ENCODE results near the gene CYFIP2. TPM values are rescaled to one million over a fixed set of nuclear protein-coding genes. Genes with fewer than 3 reads are reported as not detected.

The CYFIP2 gene
- total and polyA plus RNA-seq, 2 experiments from 2014 or later, result 2.2 to 5.9 TPM

DNA sequence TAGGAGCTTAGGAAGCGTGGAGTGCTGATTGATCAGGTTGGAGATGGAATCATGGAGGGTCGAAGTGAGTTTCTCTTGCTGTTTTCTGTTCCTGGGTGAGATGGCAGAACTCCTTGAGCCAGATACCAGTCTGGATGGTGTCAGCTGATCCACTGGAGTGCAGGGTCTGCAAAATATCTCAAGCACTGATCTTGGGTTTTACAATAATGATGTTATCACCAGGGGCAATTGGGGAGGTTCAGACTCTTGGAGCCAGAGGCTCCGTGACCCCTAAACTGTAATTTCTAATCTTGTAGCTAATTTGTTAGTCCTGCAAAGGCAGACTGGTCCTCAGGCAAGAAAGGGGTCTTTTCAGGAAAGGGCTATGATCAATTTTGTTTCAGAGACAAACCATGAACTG is 114.1 kb downstream of the CYFIP2 start:
- Histone ChIP-seq H3K9me2 (ENCODE audit: insufficient read depth) (no peaks in the 10 kb centered on the region), H3K4me3 (no peak overlapping the region), H3K4me1 (ENCODE audit: insufficient read depth) (peaks cover 14% of the 10 kb centered on the region), H3K4me2 (ENCODE audit: unreplicated experiment) (no peak overlapping the region), H3K27me3 (replicated peaks; ENCODE audit: insufficient read depth) (no peaks in the 10 kb centered on the region), H3K36me3 (ENCODE audit: low read depth) (no peaks in the 10 kb centered on the region), H3K9me3 (ENCODE audit: low read depth) (no peaks in the 10 kb centered on the region), H3K27ac (no peak overlapping the region), H3K79me2 (ENCODE audit: insufficient read depth) (no peaks in the 10 kb centered on the region), H3K9ac (no peak overlapping the region), H2AFZ (no peak overlapping the region), H3F3A (ENCODE audit: insufficient read depth) (peaks cover 14% of the 10 kb centered on the region), H4K20me1 (ENCODE audit: insufficient read depth) (no peaks in the 10 kb centered on the region)
- in situ Hi-C loops (cut with MboI), result no loop called here
- 96 to 97% methylated on average over 3 of the region's 3 CpGs for WGBS, 2 experiments (ENCODE audit: low coverage in 1 of 2, low lambda C conversion rate in 2 of 2, missing lambda C conversion rate in 2 of 2)
- DNase-seq, result no peak
- TF ChIP-seq EZH2 (IDR thresholded peaks at IDR 0.05; ENCODE audit: insufficient read depth, poor library complexity, severe bottlenecking) (no peak), EZH2phosphoT487 (IDR thresholded peaks at IDR 0.05; ENCODE audit: insufficient read depth, low read depth) (no peak)

GRCh38 chr5:157381746-157382145 is 115.8 kb downstream of the CYFIP2 start:
- Histone ChIP-seq H3K4me1 (ENCODE audit: insufficient read depth) (peaks cover 31% of the 10 kb centered on the region), H3K9ac (no peak overlapping the region), H3K36me3 (ENCODE audit: low read depth) (no peaks in the 10 kb centered on the region), H3K9me2 (ENCODE audit: insufficient read depth) (no peaks in the 10 kb centered on the region), H3K4me2 (ENCODE audit: unreplicated experiment) (no peak overlapping the region), H3K79me2 (ENCODE audit: insufficient read depth) (no peaks in the 10 kb centered on the region), H3K27me3 (replicated peaks; ENCODE audit: insufficient read depth) (no peaks in the 10 kb centered on the region), H3K4me3 (no peak overlapping the region), H2AFZ (no peak overlapping the region), H4K20me1 (ENCODE audit: insufficient read depth) (no peaks in the 10 kb centered on the region), H3F3A (ENCODE audit: insufficient read depth) (peaks cover 23% of the 10 kb centered on the region), H3K27ac (no peak overlapping the region), H3K9me3 (ENCODE audit: low read depth) (no peaks in the 10 kb centered on the region)
- TF ChIP-seq EZH2 (IDR thresholded peaks at IDR 0.05; ENCODE audit: insufficient read depth, poor library complexity, severe bottlenecking) (no peak), EZH2phosphoT487 (IDR thresholded peaks at IDR 0.05; ENCODE audit: insufficient read depth, low read depth) (no peak)
- in situ Hi-C loops (cut with MboI), result no loop called here
- 70 to 74% methylated on average over 4 of the region's 4 CpGs for WGBS, 2 experiments (ENCODE audit: low coverage in 1 of 2, low lambda C conversion rate in 2 of 2, missing lambda C conversion rate in 2 of 2)
- DNase-seq, result no peak

GRCh38 chr5:157382996-157383800 is 117.3 kb downstream of the CYFIP2 start:
- Histone ChIP-seq H3F3A (ENCODE audit: insufficient read depth) (peaks cover 34% of the 10 kb centered on the region), H3K79me2 (ENCODE audit: insufficient read depth) (no peaks in the 10 kb centered on the region), H3K4me1 (ENCODE audit: insufficient read depth) (peaks cover 45% of the 10 kb centered on the region), H3K9me3 (ENCODE audit: low read depth) (no peaks in the 10 kb centered on the region), H3K36me3 (ENCODE audit: low read depth) (no peaks in the 10 kb centered on the region), H3K4me2 (ENCODE audit: unreplicated experiment) (no peak overlapping the region), H3K4me3 (no peak overlapping the region), H3K27me3 (replicated peaks; ENCODE audit: insufficient read depth) (no peaks in the 10 kb centered on the region), H3K9ac (no peak overlapping the region), H4K20me1 (ENCODE audit: insufficient read depth) (no peaks in the 10 kb centered on the region), H3K27ac (no peak overlapping the region), H3K9me2 (ENCODE audit: insufficient read depth) (no peaks in the 10 kb centered on the region), H2AFZ (peak overlapping the region; percentile 20; the same call in 1 of the 2 replicates)
- TF ChIP-seq EZH2phosphoT487 (IDR thresholded peaks at IDR 0.05; ENCODE audit: insufficient read depth, low read depth), result no peak
- no peak for TF ChIP-seq EZH2 (IDR thresholded peaks at IDR 0.05; ENCODE audit: insufficient read depth, poor library complexity, severe bottlenecking)
- 80 to 81% methylated on average over 11 of the region's 11 CpGs for whole genome bisulfite sequencing, 2 experiments (ENCODE audit: low coverage in 1 of 2, low lambda C conversion rate in 2 of 2, missing lambda C conversion rate in 2 of 2)
- DNase-seq, result no peak
- in situ Hi-C loops (cut with MboI), result no loop called here

DNA sequence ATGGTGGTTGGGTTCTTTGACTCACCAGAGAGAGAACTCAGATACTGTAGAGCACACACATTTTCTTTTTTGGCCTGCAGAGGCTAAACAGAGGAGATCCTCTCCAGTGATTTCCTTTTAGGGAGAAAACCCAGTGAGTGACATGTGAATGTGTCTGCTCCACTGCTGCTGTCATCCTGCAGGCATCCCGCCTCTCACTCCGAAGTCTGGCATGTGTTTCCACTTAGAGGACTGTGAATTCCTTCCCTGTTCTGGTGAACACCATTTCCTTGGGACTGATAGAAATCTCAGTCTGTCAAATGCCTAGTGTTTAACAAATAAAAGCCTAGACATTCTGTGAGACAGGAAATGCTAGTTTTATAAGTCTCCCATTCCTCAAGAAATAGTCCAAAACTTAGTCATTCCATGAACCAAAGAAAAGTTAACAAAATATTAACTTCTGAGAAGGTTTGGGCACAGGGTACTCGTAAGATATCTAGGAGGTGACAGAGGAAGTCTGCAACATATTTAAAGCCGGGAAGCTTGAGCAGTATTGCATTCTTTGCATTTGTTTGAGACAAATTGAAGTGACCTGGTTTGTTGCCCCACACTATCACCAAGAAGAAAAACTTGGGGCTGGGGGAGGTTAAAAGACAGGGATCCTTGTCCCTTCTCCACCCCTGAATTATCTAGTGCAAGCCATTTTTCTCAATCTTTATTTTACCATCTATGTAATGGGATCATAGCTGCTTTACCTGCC is 119.2 kb downstream of the CYFIP2 start:
- 1% methylated on average over 4 of the region's 4 CpGs for WGBS, 2 experiments (ENCODE audit: low coverage in 1 of 2, low lambda C conversion rate in 2 of 2, missing lambda C conversion rate in 2 of 2)
- in situ Hi-C loops (cut with MboI), result no loop called here
- H3K4me1 ChIP-seq (ENCODE audit: insufficient read depth), result peaks cover 51% of the 10 kb centered on the region

More for the DNA sequence above, 119.2 kb downstream of the CYFIP2 start:
- H3K4me3 ChIP-seq, result peak overlapping the region; percentile 43; the same call in 1 of the 2 replicates
- H3K9me2 ChIP-seq (ENCODE audit: insufficient read depth), result no peaks in the 10 kb centered on the region
- peaks cover 42% of the 10 kb centered on the region for H3F3A ChIP-seq (ENCODE audit: insufficient read depth)
- H3K4me2 ChIP-seq (ENCODE audit: unreplicated experiment), result peak overlapping the region; percentile 73
- peak overlapping the region; percentile 64 for H3K27ac ChIP-seq
- no peaks in the 10 kb centered on the region for H3K36me3 ChIP-seq (ENCODE audit: low read depth)
- no peak overlapping the region; the same call in 1 of the 2 replicates for H3K9ac ChIP-seq
- TF ChIP-seq EZH2phosphoT487 (IDR thresholded peaks at IDR 0.05; ENCODE audit: insufficient read depth, low read depth) (0 out of 2 replicates have a peak, but pooled peaks have one; percentile 67), EZH2 (IDR thresholded peaks at IDR 0.05; ENCODE audit: insufficient read depth, poor library complexity, severe bottlenecking) (no peak)
- no peak overlapping the region for H2AFZ ChIP-seq
- no peaks in the 10 kb centered on the region for H3K9me3 ChIP-seq (ENCODE audit: low read depth)
- no peaks in the 10 kb centered on the region for H3K27me3 ChIP-seq (replicated peaks; ENCODE audit: insufficient read depth)
- DNase-seq, result peak; percentile 98
- H3K79me2 ChIP-seq (ENCODE audit: insufficient read depth), result no peaks in the 10 kb centered on the region
- no peaks in the 10 kb centered on the region for H4K20me1 ChIP-seq (ENCODE audit: insufficient read depth)
